T47D (cell line): ENCODE data around the gene THEM5.
"Not testable (repeated sequence)": the region's sequence is repeated elsewhere in the genome, so short reads cannot be mapped to it uniquely, and the experiment has no call there.

ENCODE experiments used
- DNase-seq, 2 experiments: peaks; one replicate each; pipeline versions ENCODE4 v3.0.0 to v3.0.0-alpha.2; 2011 to 2012; ENCODE audit warnings: low read depth in 1 of 2, low spot score in 1 of 2
- JUND ChIP-seq: IDR thresholded peaks from 2 replicates; pipeline ENCODE4 v1.6.1; 2012; ENCODE audit warnings: low read depth
- in situ Hi-C: cut with HindIII; loops from 2 replicates; pipeline ENCODE4 v1.10.0; 2016; ENCODE audit warnings: low sequenced_read_pairs, low pct_unique_long_range_greater_than_20kb

THEM5 gene

GRCh38 chr1:151858886-151859665 is 5.6 kb upstream of the THEM5 start:
- TF ChIP-seq JUND: no peak
- in situ Hi-C loops: no loop called here
- DNase-seq: no peak

GRCh38 chr1:151858030-151858746 is 4.7 kb upstream of the THEM5 start:
- TF ChIP-seq JUND: no peak
- DNase-seq: no peak
- in situ Hi-C loops: no loop called here

GRCh38 chr1:151855933-151856332 is 2.4 kb upstream of the THEM5 start:
- in situ Hi-C loops: no loop called here
- no peak for DNase-seq
- TF ChIP-seq JUND: no peak

DNA sequence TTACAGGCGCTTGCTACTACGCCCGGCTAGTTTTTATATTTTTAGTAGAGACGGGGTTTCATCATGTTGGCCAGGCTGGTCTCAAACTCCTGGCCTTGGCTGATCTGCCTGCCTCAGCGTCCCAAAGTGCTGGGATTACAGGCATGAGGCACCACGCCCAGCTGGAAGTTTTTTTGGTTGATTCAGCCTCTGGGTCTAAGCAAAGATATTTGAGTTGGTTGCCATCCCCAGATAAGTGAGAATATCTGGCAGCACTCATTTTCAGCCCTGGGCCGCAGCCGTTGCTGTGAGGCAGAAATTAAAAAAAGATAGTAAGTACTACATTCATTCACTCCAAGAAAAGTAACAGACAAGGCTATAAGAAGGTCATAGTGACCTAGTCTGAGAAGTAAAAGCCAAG is 2.0 kb upstream of the THEM5 start:
- peak in 1 of 2 experiments; percentile 37 for DNase-seq
- in situ Hi-C loops: not testable (repeated sequence)

- in situ Hi-C loops: no loop called here
Observed at GRCh38 chr1:151854658-151855057, 1.1 kb upstream of the THEM5 start.

GRCh38 chr1:151852733-151853132 is 779 bp downstream of the THEM5 start:
- no peak for TF ChIP-seq JUND
- in situ Hi-C loops: no loop called here
- no peak for DNase-seq

More at GRCh38 chr1:151854658-151855057, 1.1 kb upstream of the THEM5 start:
- DNase-seq: no peak
- TF ChIP-seq JUND: no peak

GRCh38 chr1:151851886-151852285 is 1.6 kb downstream of the THEM5 start:
- DNase-seq: no peak
- in situ Hi-C loops: no loop called here
- no peak for TF ChIP-seq JUND

- DNase-seq: no peak
- in situ Hi-C loops: no loop called here
- TF ChIP-seq JUND: no peak
Observed at GRCh38 chr1:151849871-151850270, 3.6 kb downstream of the THEM5 start.

- no peak for DNase-seq
- in situ Hi-C loops: no loop called here
- TF ChIP-seq JUND: no peak
Observed at GRCh38 chr1:151849126-151849525, 4.4 kb downstream of the THEM5 start.

DNA sequence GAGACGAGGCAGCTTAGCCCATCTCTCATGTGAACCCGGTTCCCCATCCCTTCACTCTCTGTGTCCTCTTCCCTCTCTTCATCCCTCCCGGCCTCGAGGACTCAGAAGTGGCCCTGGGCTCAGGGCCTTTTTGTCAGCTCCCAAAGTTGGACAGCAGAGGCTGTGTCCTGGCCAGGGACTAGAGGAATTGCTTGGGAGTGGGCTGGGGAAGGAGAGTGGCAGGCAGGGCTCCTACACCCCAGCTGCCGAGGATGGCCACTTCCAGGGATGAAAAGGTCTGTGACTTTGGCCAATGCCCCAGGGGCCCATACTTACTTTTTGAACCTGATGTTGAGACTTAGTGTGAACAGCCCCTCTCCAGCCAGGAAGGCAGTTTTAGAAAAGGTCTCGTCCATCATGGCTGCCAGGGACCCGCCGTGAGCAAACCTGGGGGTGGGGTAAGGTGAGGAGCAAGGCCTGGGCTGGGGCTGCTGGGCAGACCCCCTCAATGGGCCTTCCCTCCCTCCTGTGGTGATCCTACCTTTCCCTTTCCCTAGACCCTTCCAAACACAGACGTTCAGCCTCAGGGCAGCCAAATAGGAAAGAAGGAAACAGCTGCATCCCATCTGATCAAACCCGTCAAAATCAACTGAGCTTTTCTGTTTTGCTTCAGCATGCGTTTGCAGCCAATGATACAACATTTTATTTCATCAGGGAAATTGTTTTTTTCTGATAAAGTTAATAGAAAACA is 5.5 kb downstream of the THEM5 start:
- TF ChIP-seq JUND: no peak
- no peak for DNase-seq
- in situ Hi-C loops: no loop called here

DNA sequence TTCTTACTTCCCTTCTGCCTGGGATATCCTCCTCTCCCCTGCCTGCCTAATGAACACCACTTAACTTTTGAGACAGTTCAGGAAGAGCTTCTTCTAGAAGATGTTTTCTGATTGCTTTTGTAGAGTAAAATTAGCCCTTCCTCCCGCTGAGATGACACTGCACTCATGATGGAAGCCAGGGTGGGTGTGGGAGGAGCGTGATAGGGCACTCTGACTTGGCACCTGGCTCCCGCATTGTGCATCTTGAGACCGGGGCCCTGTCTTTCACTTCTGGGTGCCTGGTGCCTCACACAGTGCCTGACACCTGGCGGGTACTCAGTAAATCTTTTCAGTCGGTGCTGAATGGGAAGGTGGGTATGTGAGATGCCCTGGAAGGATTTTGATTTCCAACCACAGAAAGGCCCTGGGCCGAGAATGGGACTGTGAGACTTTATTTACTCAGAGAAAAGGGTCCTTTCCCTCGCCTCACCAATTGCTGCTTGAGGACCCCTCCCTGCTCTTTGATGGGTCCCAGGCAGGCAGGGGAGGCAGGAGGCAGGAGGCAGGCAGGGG is 6.8 kb downstream of the THEM5 start:
- DNase-seq: no peak
- TF ChIP-seq JUND: no peak
- in situ Hi-C loops: no loop called here

GRCh38 chr1:151846062-151846568 is 7.4 kb downstream of the THEM5 start:
- no peak for TF ChIP-seq JUND
- in situ Hi-C loops: no loop called here
- DNase-seq: no peak
